ENCODE data around the gene OBSCN.

The OBSCN gene

DNA sequence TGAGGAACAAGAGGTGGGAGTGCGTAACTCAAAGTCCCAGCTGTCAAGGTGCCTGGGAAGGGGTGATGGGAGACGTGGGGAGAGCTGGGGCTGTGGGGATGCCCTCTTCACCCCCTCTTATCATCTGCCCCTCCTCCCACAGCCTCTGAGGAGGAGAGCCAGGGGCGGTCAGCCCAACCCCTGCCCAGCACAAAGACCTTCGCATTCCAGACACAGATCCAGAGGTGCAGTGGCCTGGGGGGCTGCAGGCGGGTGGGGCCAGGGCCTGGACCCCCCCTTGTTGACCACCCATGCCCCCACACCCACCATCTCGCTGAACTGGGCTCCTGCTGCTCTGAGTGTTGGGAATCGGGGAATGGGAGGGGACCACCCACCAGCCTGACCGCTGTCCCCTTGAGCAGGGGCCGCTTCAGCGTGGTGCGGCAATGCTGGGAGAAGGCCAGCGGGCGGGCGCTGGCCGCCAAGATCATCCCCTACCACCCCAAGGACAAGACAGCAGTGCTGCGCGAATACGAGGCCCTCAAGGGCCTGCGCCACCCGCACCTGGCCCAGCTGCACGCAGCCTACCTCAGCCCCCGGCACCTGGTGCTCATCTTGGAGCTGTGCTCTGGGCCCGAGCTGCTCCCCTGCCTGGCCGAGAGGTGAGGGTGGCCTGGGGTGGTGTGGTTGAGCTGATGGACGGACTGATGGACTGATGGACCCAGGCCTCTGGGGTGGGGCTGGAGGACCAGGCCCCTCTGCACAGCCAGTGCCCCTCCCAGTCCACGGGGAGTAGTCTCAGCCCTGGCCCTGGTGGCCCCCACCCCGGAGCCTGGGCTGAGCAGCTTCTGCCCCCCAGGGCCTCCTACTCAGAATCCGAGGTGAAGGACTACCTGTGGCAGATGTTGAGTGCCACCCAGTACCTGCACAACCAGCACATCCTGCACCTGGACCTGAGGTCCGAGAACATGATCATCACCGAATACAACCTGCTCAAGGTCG is 169.1 kb downstream of the OBSCN start:
- no peak for DNase-seq (ENCODE audit: low read depth in 2 of 2)

DNA sequence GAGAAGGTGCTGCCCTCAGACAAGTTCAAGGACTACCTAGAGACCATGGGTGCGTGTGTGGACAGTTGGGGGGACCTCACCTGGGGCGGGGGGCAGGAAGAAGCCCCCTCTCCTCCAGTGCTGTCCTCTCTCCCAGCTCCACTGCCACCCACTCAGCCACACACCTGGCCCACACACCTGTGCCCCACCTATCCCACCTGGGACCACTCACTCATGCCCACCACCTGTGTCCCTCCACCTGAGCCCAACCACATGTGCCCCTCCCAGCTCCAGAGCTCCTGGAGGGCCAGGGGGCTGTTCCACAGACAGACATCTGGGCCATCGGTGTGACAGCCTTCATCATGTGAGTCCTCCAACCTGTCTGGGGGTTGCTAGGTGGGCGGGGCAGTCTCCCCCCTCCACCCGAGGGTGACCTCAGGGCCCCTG is 169.8 kb downstream of the OBSCN start:
- no peak for DNase-seq (ENCODE audit: low read depth in 2 of 2)

DNA sequence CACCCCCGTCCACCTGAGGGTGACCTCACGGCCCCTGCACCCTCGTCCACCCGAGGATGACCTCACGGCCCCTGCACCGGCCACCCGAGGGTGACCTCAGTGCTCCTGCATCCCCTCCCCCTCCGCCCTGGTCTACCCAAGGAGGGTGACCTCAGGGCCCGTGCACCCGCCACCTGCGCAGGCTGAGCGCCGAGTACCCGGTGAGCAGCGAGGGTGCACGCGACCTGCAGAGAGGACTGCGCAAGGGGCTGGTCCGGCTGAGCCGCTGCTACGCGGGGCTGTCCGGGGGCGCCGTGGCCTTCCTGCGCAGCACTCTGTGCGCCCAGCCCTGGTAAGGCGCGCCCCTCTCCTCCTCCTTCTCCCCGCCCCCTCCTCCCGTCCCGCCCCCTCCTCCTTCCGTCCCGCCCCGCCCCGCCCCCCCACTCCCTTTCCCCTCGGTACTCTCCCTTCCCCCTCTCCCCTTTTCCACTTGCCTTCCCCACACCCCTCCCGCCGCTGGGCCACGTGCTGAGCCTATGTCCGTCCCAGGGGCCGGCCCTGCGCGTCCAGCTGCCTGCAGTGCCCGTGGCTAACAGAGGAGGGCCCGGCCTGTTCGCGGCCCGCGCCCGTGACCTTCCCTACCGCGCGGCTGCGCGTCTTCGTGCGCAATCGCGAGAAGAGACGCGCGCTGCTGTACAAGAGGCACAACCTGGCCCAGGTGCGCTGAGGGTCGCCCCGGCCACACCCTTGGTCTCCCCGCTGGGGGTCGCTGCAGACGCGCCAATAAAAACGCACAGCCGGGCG is 170.4 kb downstream of the OBSCN start:
- DNase-seq (ENCODE audit: low read depth in 2 of 2): no peak

DNA sequence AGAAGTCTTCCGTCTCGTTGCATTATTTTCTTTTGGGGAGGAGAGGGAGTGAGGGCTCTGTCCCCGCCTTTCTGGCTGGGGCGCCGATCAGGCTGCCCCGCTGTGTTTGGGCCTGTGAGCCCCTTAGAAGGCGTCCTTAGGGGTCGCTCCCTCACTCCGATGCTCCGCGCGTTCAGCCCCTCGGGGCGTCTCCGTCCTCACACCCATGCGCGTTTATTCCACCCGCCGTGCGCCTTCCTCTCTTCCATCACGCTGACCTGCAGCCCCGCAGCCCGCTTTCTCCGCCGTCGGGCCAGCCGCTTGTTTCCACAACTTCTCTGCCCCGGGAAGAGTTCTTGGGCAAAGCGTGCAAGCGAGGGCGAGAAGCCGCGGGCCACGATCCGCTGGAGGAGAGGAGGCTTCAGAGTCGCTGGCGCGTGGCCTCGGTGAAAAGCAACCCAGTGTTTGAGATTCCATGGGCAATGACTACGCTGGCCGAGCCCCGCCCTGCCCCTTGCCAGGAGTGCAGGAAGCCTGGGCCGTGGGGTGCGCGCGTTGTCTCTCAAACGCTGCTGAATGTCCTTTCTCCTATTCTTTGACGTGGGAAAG is 171.1 kb downstream of the OBSCN start:
- no peak for DNase-seq (ENCODE audit: low read depth in 2 of 2)

DNA sequence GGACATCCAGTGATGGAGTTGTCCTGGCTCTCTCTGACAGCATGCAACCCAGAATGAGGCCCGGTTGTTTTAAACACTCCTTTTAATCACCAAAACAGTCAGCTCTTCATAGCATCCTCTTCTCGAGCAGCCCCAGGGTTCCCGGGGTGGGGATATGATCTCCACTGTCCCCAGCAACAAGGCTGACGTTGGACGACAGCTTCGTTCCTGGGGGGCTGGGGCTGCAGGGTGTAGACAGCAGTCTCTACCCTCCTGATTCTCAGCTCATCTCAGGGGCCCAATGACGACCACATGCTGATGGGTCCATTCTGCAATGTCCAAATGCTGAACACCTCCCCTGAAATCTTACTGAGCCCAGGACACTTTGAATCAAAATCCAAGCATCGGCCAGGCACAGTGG is 171.8 kb downstream of the OBSCN start:
- no peak for DNase-seq (ENCODE audit: low read depth in 2 of 2)

DNA sequence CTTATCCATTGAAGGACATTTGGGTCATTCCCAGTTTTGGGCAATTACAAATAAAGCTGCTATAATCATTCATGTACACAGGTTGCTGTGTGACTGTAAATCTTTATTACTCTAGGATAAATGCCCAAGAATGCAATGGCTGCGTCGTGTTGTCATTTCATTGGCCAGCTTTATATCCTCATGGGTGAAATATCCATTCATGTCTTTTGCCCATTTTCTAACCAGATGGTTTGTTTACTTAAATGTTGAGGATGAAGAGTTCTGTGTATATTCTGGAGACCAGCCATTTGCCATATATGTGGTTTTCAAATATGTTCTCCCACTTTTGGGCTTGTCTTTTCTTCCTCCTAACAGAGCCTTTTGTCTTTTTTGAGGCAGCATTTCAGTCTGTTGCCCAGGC is 173.5 kb downstream of the OBSCN start:
- DNase-seq (ENCODE audit: low read depth in 2 of 2): no peak

DNA sequence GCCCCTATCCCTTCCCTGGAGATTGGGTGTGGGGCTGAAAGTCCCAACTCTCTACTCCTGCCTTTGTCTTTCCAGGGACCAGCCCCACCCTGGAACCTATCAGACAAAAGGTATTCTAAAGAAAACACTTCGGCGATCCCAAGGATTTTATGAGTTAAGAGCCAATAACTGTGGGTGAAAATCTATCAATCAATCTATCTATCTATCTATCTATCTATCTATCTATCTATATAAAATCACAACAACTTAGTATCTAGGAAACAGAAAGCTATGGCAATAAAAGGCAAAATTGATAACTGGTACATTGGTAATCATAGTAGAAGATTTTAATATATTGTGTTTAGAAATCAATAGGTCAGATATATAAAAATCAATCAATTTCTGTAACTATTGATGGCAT is 175.9 kb downstream of the OBSCN start:
- no peak for DNase-seq (ENCODE audit: low read depth in 2 of 2)

DNA sequence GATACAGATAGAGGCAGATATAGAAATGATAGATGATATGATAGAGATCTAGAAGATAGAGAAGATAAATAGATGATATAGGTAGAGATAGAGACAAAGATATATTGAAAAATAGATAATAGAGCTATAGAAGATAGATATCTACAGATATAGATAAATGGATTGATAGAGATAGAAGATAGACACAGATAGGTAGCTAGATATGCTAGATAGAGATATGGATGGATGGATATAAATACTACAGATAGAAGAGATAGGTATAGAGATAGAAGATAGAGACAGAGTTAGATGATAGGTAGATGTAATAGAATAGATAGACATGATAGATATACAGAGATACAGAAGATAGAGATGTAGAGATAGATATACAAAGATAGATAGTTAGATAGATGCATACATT is 177.4 kb downstream of the OBSCN start:
- no peak for DNase-seq (ENCODE audit: low read depth in 2 of 2)

DNA sequence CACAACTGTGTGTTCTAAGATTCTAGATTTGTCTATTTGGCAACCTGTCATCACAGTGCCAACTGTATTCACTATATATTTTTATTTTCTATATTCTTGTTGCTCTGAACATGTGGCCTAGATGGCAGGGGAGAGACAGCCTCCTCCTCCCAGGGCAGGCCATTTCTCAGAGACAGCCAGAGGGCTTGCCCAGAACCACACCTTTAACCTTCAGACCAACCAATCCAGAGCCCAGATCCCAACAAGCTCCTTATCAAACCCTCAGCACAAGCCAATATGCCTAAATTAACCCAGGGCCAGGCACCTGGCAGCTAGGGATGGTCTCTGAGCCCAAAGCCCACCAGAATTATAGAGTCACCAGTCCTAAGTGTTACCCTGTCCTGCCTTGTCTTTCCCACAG is 179.5 kb downstream of the OBSCN start:
- no peak for DNase-seq (ENCODE audit: low read depth in 2 of 2)

DNA sequence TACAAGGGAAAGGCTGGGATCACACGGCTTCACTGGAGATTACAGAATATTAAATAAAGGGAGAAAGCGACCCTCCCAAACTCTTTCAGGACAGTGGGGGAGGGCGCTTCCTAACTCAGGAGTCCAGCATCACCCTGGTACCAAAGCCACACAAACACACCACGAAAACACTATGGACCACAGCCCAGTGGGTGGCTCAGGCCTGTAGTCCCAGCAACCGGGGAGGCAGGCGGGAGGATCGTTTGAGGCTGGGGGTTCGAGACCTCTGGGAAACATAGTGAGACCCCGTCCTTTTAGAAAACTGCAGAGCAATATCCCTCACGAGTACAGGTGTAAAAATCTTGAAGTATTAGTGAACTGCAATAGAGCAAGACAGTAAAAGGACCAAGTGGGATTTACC is 182.8 kb downstream of the OBSCN start:
- DNase-seq (ENCODE audit: low read depth in 2 of 2): no peak

DNA sequence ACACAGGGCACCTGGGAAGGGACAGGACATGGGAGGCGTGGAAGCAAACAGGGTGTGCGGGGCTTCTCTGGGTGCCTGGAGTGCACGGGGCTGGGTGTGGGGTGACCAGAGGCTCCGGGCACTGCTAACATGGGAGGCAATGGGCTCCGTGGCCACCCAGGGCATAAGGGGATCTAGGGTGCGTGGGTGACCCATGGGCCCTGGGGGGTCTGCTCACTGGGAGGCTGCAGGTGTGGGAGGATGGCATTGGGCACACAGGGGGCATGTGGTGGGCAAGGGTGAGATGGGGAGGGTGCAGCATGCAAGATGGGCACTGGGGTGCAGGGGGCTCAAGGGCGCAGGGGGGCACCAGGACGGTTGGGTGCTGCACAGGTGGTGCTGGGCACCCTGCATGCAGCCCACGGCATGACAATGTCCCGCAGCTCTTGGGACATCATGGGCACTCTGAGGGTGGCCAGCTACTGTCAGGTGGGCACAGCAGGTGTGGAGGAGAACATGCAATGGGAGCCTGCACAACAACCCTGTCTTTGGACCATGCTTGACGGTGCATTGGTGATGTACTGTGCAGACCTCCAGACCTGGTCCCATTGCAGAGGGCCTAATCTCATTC is 183.7 kb downstream of the OBSCN start:
- no peak for DNase-seq (ENCODE audit: low read depth in 2 of 2)

DNA sequence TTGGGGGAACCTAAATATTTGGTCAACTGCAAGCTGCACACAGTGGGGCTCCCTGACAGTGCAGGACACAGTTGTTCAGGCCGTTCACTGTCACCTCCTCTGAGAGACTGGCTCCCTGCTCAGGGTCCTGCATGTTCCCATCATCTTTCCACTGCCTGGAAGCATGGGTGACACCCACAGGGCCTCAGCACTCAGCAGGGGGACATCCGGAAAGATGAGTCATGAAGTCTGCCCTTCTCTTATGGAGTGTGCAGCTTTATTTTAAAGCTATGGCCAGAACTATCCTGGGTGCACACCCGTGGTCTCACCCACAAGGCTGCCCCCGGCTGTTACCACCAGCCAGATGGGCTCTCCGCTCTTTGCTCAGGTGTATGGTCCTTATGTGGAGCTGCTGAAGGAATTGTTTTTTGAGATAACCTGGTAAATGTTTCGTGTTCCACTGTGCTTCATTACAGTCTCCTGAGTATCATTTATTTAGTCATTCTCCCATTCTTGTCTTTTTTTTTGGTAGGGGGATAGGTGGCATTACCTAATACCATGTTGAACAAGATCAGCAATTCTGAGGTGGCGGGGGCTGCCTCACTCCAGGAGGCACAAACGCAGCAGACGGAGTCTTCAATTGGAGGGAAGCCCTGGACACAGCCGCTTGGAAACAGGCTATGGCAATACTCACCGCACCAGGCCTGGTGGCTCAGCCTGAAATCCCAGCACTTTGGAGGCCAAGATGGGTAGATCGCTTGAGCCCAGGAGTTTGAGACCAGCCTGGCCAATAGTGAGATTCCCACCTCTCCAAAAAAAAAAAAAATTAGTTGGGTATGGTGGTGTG is 184.5 kb downstream of the OBSCN start:
- no peak for DNase-seq (ENCODE audit: low read depth in 2 of 2)

DNA sequence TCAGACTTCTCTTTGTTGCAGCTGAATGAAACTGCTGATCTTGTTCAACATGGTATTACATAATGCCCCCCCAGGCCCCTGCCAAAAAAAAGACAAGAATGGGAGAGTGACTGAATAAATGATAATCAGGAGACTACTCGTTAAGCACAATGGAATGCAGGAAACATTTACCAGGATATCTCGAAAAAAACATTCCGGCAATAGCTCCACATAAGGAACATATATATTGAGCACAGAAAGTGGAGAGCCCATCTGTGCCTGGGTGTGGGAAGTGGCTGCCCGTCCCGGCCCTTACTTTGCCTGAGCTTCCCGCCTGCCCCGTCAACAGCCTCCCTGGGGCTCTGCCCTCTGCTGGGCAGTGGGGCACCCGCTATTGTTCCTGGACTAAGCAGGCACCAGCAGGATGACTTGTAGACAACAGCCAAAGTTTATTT is 185.4 kb downstream of the OBSCN start:
- DNase-seq (ENCODE audit: low read depth in 2 of 2): no peak

DNA sequence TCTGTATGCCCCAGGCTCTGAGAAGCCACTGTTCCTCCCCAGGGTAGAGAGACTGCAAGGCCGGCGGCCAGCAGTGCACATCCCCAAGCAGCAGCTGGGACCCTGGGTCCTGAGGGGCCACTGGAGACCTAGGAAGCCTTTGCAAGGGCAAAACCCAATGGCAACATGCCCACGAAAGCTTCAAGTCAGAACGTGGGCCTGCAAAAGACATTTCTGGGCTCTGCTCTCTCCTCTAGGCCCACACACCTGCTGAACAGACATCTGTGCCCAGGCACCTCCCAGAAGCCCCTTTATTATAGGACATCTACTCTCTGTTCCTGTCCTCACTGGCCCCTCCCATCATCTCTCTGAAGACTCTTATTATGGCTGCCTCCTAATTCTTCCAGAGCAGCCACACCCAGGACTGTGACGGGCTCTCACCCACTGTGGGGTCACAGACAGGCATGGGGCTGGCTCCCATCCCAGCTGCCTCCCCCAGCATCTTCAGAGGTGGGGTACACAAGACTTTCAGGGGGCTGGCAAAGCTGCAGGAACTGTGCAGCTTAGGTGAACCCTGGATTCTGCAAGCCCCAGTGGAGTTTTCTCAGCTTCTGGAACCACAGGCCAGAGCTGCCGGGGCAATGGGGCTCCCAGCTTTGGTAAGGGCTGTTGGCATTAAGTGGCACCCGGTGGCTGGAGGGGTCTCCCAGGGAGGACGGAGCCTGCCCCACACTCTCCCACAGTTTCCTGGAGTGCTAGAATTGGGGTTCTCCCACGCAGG is 186.1 kb downstream of the OBSCN start:
- no peak for DNase-seq (ENCODE audit: low read depth in 2 of 2)

DNA sequence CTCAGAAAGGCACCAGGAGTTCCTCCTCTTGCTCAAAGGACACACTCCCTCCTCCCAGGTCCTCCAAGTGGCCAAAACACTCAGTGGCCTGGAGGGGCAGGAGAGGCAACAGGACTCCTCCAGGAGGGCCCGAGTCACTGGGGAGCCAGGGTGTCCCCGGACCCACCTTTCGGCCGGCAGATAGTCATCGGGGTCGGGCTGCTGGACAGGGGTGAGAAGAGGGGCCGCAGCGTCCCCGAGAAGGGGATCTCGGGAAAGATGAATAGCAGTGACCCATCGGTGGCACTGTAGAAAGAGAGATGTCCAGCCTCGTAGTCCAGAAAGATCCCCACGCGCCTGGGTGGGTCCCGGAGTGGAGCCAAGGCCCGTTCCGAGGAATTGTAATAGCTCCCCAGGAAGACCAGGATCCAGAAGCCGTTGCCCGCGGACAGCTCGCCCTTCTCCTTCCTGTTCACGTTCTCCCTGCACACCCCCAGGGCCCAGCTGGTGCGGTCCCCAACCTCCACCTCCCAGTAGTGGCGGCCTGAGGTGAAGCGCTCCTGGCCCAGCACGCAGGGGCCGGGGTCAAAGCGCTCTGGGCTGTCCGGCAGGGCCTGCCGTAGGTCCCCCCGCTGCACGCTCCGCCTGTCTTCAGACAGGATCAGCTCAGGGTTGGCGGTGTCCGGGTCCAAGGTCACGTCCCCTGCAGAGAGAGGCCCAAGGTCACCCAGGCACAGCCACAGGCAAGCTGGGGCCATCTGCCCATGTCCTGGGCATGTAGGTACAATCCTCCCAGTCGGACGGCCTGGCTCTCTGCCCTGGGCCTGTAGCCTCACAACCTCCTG is 186.9 kb downstream of the OBSCN start:
- no peak for DNase-seq (ENCODE audit: low read depth in 2 of 2)

DNA sequence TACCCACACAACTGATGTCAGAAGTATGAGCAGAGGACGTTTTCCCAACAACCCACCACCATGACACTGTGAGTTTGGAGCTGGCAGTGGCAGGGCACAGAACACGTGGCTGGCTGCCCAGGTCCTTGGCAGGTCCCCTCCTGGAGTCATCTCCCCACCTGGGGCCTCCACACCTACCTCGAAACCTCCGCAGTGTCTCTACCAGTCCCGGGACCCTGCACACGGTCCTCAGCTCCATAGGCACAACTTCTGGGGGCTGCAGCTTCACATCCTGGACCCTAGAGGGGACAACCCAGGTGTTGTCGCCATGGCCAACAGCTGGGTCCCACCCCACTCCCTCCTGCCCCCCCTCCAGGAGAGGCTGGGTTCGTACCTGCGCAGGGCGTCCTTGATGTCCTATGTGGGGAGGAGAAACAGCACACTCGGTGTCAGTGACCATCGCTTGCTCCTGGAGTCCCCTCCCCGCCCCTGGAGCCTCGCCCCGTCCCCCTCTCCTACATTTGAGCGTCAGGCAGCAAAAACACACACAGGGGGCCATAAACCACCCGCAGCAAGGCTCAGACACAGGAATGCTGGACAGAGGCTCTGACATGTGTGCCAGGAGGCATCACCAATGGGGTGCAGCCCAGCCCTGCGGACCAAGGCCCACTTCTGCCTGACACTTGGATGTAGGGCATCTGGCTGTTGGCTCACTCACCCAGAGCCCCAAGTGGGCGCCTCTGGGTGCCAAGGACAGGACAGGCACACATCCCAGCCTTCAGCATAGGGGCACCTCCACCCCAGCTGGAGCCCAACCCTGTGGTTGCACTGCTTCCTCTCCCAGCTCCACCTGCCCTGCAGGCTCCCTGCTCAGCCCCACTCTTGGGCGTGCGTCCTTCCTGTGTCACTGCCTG is 189.2 kb downstream of the OBSCN start:
- no peak for DNase-seq (ENCODE audit: low read depth in 2 of 2)

DNA sequence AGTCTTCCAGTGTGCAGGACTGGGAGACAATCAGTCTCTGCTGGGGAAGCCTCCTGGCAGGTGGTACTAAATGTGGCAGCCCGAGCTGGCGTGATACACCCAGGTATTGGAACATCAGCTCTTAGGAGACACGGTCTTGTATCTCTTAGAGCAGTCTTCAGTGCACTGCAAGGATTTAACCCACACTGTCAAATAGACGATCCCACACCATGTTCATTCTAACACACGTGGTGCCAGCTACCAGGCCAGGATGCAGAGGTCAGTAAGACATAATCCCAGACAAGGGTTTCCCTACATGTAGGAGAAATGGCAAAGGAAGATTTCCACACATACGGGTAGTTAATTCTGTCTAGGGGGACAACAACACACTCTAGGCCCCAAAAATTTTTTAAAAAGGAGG is 190.1 kb downstream of the OBSCN start:
- DNase-seq (ENCODE audit: low read depth in 2 of 2): no peak

DNA sequence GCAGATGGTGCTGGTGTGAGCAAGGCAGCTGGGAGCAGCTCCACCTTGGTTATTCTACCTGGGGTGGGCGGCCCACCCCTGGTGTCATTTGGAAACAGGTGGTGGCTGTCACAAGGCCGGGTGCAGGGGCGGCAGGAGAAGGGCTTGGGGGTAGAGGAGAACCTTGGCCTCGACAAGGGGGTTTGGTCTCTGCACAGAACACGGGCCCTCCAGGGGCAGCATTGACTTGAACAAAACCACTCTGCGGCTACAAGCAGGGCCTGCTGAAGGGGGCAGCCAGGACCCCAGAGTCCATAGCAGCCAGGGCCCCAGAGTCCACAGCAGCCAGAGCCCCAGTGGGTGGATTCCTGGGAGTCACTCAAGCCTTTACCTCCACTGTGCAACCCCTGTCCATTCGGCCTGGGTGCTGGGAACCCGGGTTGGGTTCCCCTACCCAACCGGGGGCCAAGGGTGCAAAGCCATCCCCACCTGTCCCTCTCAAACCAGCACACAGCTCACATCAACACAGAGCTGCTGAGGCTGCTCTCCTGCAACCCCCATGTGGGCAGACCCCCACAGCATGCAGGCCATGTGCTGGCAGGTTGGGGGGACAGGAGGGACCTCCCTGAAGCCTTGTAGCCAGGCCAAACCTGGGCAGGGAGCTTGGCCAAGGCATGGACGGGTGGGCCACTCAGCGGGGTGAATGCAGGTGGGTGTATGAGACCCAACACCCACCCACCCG is 191.1 kb downstream of the OBSCN start:
- DNase-seq (ENCODE audit: low read depth in 2 of 2): no peak

Measured in activated CD8-positive, alpha-beta memory T cell treated with anti-CD3 and anti-CD28 coated beads for 4 hours (primary cell).